ENCODE data around the gene EPHA7.
A peak's percentile ranks its signal among the peaks of the same experiment; 100 is the strongest.

The EPHA7 gene

GRCh38 chr6:93351222-93351621, 68.1 kb downstream of the EPHA7 start:
- Histone ChIP-seq H3K4me3 (ENCODE audit: low read depth, low read length) (no peak overlapping the region), H3K27ac (ENCODE audit: extremely low read depth, low read depth, low read length) (peak overlapping the region; percentile 38; the same call in 1 of the 2 replicates), H3K9me3 (ENCODE audit: control insufficient read depth, insufficient read depth, low read depth, low read length) (no peaks in the 10 kb centered on the region), H3K4me1 (ENCODE audit: control insufficient read depth, insufficient read depth, low read length) (peaks cover 18% of the 10 kb centered on the region), H3K36me3 (ENCODE audit: control insufficient read depth in 2 of 2, insufficient read depth in 1 of 2, low read length in 2 of 2) (peaks cover 15 to 25% of the 10 kb centered on the region in 2 experiments)
- ChIA-PET POLR2A (no interaction called here), CTCF (no interaction called here)
- no peak for TF ChIP-seq ZFHX2 (tag by site-specific recombination; conservative IDR thresholded peaks at IDR 0.05)
- TF ChIP-seq ZNF473 (tag by site-specific recombination; IDR thresholded peaks at IDR 0.05) = no peak
- peak; percentile 81 for TF ChIP-seq ZNF449 (tag by site-specific recombination; IDR thresholded peaks at IDR 0.05)
- TF ChIP-seq ZNF302 (tag by site-specific recombination; IDR thresholded peaks at IDR 0.05; ENCODE audit: low read depth) = no peak
- TF ChIP-seq ZNF366 (tag by site-specific recombination; conservative IDR thresholded peaks at IDR 0.05) = no peak
- TF ChIP-seq ZNF837 (tag by site-specific recombination; IDR thresholded peaks at IDR 0.05) = no peak
- TF ChIP-seq GLI4 (tag by site-specific recombination; IDR thresholded peaks at IDR 0.05) = no peak
- TF ChIP-seq ZNF335 (tag by site-specific recombination; conservative IDR thresholded peaks at IDR 0.05) = peak; percentile 30; the same call in 1 of the 2 replicates
- TF ChIP-seq, protein P1, sequence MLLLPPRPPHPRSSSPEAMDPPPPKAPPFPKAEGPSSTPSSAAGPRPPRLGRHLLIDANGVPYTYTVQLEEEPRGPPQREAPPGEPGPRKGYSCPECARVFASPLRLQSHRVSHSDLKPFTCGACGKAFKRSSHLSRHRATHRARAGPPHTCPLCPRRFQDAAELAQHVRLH (tag by site-specific recombination; IDR thresholded peaks at IDR 0.05) = peak; percentile 55; the same call in 1 of the 2 replicates
- peak; percentile 82 for TF ChIP-seq ZBTB44 (tag by site-specific recombination; IDR thresholded peaks at IDR 0.05)
- TF ChIP-seq, protein P2, sequence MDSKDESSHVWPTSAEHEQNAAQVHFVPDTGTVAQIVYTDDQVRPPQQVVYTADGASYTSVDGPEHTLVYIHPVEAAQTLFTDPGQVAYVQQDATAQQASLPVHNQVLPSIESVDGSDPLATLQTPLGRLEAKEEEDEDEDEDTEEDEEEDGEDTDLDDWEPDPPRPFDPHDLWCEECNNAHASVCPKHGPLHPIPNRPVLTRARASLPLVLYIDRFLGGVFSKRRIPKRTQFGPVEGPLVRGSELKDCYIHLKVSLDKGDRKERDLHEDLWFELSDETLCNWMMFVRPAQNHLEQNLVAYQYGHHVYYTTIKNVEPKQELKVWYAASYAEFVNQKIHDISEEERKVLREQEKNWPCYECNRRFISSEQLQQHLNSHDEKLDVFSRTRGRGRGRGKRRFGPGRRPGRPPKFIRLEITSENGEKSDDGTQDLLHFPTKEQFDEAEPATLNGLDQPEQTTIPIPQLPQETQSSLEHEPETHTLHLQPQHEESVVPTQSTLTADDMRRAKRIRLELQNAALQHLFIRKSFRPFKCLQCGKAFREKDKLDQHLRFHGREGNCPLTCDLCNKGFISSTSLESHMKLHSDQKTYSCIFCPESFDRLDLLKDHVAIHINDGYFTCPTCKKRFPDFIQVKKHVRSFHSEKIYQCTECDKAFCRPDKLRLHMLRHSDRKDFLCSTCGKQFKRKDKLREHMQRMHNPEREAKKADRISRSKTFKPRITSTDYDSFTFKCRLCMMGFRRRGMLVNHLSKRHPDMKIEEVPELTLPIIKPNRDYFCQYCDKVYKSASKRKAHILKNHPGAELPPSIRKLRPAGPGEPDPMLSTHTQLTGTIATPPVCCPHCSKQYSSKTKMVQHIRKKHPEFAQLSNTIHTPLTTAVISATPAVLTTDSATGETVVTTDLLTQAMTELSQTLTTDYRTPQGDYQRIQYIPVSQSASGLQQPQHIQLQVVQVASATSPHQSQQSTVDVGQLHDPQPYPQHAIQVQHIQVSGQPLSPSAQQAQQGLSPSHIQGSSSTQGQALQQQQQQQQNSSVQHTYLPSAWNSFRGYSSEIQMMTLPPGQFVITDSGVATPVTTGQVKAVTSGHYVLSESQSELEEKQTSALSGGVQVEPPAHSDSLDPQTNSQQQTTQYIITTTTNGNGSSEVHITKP (tag by site-specific recombination; IDR thresholded peaks at IDR 0.05) = no peak
- TF ChIP-seq ZNF610 (tag by site-specific recombination; IDR thresholded peaks at IDR 0.05; ENCODE audit: borderline replicate concordance) = 0 out of 2 replicates have a peak, but pooled peaks have one; percentile 27
- TF ChIP-seq ZNF596 (tag by site-specific recombination; IDR thresholded peaks at IDR 0.05) = 0 out of 2 replicates have a peak, but pooled peaks have one; percentile 22
- TF ChIP-seq ZNF571 (tag by site-specific recombination; IDR thresholded peaks at IDR 0.05) = no peak
- peak; percentile 83 for TF ChIP-seq ZNF843 (tag by site-specific recombination; IDR thresholded peaks at IDR 0.05)
- TF ChIP-seq ZNF175 (tag by site-specific recombination; IDR thresholded peaks at IDR 0.05) = no peak
- peak; percentile 48; the same call in 1 of the 2 replicates for TF ChIP-seq WT1 (tag by site-specific recombination; IDR thresholded peaks at IDR 0.05)
- 0 out of 2 replicates have a peak, but pooled peaks have one; percentile 39 for TF ChIP-seq ZNF660 (tag by site-specific recombination; IDR thresholded peaks at IDR 0.05)
- TF ChIP-seq ZFP3 (tag by site-specific recombination; IDR thresholded peaks at IDR 0.05; ENCODE audit: low read depth) = no peak
- TF ChIP-seq, protein P3, sequence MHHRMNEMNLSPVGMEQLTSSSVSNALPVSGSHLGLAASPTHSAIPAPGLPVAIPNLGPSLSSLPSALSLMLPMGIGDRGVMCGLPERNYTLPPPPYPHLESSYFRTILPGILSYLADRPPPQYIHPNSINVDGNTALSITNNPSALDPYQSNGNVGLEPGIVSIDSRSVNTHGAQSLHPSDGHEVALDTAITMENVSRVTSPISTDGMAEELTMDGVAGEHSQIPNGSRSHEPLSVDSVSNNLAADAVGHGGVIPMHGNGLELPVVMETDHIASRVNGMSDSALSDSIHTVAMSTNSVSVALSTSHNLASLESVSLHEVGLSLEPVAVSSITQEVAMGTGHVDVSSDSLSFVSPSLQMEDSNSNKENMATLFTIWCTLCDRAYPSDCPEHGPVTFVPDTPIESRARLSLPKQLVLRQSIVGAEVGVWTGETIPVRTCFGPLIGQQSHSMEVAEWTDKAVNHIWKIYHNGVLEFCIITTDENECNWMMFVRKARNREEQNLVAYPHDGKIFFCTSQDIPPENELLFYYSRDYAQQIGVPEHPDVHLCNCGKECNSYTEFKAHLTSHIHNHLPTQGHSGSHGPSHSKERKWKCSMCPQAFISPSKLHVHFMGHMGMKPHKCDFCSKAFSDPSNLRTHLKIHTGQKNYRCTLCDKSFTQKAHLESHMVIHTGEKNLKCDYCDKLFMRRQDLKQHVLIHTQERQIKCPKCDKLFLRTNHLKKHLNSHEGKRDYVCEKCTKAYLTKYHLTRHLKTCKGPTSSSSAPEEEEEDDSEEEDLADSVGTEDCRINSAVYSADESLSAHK (tag by site-specific recombination; IDR thresholded peaks at IDR 0.05) = peak; percentile 95
- TF ChIP-seq GLIS1 (tag by site-specific recombination; IDR thresholded peaks at IDR 0.05) = 0 out of 2 replicates have a peak, but pooled peaks have one; percentile 16
- TF ChIP-seq, protein P4, sequence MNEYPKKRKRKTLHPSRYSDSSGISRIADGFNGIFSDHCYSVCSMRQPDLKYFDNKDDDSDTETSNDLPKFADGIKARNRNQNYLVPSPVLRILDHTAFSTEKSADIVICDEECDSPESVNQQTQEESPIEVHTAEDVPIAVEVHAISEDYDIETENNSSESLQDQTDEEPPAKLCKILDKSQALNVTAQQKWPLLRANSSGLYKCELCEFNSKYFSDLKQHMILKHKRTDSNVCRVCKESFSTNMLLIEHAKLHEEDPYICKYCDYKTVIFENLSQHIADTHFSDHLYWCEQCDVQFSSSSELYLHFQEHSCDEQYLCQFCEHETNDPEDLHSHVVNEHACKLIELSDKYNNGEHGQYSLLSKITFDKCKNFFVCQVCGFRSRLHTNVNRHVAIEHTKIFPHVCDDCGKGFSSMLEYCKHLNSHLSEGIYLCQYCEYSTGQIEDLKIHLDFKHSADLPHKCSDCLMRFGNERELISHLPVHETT (tag by site-specific recombination; IDR thresholded peaks at IDR 0.05) = no peak
- no peak for TF ChIP-seq ELK4 (IDR thresholded peaks at IDR 0.05; ENCODE audit: borderline replicate concordance, low read depth, low read length)
- peak; percentile 41; the same call in 1 of the 2 replicates for TF ChIP-seq FEZF1 (tag by site-specific recombination; IDR thresholded peaks at IDR 0.05)
- TF ChIP-seq ZNF155 (tag by site-specific recombination; IDR thresholded peaks at IDR 0.05) = no peak
- 0 out of 2 replicates have a peak, but pooled peaks have one; percentile 8 for TF ChIP-seq ZBTB8A (tag by site-specific recombination; IDR thresholded peaks at IDR 0.05)
- no peak for TF ChIP-seq BCL11B (tag by site-specific recombination; IDR thresholded peaks at IDR 0.05; ENCODE audit: low read depth)
